Stimulated activated CD8-positive, alpha-beta memory T cell treated with anti-CD3 and anti-CD28 coated beads, Interleukin-4, amount 100 ng/mL, for 4 hours (primary cell): Measurements from ENCODE around the gene FGB.
"Not testable (repeated sequence)": the region's sequence is repeated elsewhere in the genome, so short reads cannot be mapped to it uniquely, and the experiment has no call there.

Experiments used
- DNase-seq, 2 donors: peaks; one replicate each; pipeline ENCODE4 v3.0.0-alpha.2; 2020; ENCODE audit warnings: low read depth in 2 of 2, low spot score in 1 of 2

Gene FGB

DNA sequence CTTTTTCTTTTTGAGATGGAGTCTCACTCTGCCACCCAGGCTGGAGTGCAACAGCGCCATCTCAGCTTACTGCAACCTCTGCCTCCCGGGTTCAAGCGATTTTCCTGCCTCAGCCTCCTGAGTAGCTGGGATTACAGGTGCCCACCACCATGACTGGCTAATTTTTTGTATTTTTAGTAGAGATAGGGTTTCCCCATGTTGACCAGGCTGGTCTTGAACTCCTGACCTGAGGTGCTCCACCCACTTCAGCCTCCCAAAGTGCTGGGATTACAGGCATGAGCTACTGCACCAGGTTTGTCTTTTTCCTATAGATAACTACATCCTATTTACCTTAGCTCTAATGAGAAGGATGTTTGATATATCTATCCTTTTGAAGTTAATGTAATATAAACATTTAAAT, 31.5 kb downstream of the FGB start:
- DNase-seq: not testable (repeated sequence)

DNA sequence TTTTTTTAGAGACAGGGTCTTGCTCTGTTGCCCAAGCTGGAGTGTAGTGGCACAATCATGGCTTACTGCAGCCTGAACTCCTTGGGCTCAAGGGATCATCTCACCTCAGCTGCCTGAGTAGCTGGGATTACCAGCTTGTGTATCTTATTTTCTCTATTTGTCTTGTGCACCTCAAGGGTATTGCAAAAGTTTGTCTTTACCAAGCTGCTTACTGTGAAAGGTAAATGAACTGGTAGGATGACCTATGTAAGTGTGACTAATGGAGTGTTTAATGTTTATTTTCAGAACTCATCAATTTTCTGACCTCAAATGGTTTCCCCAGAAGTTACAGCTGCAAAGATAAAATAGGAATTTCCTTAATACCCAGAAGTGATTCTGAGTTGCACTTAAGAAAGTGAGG, 33.0 kb downstream of the FGB start:
- no peak for DNase-seq

DNA sequence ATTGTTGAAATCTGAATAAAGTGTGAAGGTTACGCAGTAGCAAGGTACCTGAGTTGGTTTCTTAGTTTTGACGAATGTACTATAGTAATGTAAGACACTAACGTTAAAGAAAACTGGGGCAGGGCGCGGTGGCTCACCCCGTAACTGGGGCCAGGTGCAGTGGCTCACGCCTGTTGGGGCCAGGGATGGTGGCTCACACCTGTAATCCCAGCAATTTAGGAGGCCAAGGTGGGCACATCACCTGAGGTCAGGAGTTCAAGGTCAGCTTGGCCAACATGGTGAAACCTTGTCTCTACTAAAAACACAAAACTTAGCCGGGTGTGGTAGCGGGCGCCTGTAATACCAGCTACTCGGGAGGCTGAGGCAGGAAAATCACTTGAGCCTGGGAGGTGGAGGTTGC, 34.5 kb downstream of the FGB start:
- DNase-seq: not testable (repeated sequence)

GRCh38 chr4:154597798-154598774, 35.3 kb downstream of the FGB start:
- DNase-seq: no peak

DNA sequence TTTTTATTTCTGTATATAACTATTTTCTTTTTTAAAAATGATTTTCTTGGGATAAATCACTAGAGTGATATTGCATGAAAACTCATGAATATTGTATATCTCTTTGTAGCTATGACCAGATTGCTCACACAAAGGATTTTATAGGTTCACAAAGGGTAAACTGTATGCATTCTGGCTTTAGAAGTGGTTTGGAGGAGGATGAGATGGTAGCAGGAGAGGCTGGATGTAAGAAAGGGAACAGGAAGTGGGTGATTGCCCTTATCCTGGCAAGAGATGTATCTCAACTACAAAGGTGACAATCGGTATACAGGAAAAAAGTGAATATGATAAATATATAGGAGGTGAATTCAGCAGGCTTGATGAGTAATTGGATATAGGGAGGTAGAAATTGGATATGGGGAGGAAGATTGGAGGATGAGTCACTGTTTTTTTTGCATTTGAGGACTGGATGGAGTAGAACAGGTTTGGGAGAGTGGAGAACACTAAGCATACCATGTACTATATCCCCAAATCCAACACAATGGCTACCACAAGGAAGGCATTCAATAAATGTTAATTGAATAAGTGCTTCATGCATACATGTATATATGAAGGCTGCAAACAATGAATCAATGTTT, 39.7 kb downstream of the FGB start:
- no peak for DNase-seq

DNA sequence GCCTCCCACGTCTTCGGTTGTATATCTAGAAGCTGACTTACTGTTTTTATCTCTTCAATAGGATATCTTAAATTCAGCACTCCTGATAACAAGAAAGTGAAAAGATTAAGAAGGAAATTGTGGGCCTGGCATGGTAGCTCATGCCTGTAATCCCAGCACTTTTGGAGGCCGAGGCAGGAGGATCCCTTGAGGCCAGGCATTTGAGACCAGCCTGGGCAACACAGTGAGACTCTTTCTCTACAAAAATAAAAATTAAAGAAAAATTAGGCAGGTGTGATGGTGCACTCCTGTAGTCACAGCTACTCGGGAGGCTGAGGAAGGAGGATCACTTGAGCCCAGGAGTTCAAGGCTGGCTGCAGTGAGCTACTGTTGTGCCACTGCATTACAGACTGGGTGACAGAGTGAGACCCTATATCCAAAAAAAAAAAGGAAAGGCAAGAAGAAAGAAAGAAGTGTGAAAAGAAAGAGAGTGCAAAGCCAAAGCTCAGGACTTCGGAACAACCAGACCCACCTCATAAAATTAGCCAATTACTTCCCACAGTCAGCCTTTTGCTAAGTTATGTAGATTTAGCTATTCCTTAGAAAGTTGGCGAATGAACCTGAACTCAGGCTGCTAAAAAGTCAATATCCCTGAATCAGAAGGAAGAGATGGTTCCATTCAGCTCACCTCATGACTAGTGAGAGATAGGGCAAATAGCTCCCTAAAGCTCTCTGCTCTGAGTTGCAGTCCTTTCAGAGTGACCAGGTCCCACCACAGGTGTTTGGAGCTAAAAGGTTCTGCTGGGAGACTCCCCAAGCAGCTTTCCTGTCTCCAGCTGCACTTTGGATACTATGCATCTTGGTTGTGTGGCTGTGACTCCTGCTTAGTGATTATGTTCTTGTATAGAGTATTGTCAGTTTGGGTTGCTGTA, 40.5 kb downstream of the FGB start:
- no peak for DNase-seq

DNA sequence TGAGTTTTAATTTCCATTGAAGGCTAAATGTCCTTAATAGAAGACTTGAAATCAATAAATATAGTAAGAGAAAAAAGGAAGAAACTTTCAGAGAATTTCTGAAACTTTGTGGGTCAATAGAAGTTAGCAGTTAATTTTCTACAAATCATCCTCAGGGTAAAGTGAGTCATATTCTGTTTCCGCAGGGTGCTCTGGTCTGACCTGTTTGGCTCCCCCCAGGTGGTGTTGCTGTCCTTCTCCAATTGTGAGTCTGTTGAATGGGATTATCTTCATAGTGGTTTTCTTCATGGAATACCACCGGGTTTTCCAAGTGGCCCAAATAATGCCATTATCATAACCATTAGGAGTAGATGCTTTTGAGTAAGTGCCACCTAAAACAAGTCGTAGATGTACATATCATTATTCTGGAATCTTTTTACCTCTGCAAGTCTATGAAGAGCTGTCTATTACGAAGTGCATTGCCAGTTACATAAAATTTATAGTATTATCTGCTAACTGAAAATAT, 41.9 kb downstream of the FGB start:
- no peak for DNase-seq

GRCh38 chr4:154606728-154607723, 44.2 kb downstream of the FGB start:
- no peak for DNase-seq

GRCh38 chr4:154608361-154609252, 45.8 kb downstream of the FGB start:
- DNase-seq: no peak

DNA sequence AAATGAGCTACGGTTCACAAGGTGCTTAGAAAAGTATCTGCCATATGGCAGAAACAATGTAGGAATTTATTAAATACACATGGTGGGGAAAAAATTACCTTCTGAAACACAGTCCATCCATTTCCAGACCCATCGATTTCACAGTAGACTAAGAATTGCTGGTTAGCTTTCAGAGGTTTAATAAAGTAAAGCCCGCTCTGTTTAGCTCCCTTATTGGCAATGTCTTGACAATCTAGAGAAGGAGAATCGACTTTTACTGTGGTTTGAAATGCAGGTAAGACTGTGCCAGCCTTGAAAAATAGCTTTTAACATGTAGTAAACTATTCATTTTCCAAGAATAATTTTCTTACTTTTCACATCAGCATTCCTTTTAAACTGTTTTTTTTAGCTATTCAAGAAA, 46.7 kb downstream of the FGB start:
- DNase-seq: no peak

DNA sequence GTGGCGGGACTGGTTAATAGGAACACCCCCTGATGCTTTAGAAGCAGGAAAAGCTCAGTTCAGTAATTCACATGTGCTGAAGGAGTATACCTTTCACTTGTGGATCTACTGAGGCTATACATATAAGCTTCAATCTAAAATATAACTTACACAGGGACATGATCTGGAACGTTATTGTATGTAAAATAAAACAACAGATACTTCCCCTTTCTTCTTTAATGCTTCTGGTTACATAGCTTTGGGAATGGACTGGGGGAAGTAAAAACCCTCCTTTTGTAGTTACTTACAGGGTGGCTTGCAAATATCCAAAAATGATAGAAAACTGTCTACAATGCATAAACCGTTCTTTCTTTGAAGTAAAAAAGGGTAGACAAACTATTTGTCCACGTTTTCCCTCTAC, 47.8 kb downstream of the FGB start:
- DNase-seq: no peak

- no peak for DNase-seq
Measured at GRCh38 chr4:154611833-154612232, 49.0 kb downstream of the FGB start.

- no peak for DNase-seq
Measured at GRCh38 chr4:154612472-154613414, 49.9 kb downstream of the FGB start, which contains the start of gene FGG. Gene FGG (minus strand): TSS chr4:154612656. CDS start chr4:154612609, 47 bp downstream.

- no peak for DNase-seq
Measured at GRCh38 chr4:154614306-154614705, 51.5 kb downstream of the FGB start.

DNA sequence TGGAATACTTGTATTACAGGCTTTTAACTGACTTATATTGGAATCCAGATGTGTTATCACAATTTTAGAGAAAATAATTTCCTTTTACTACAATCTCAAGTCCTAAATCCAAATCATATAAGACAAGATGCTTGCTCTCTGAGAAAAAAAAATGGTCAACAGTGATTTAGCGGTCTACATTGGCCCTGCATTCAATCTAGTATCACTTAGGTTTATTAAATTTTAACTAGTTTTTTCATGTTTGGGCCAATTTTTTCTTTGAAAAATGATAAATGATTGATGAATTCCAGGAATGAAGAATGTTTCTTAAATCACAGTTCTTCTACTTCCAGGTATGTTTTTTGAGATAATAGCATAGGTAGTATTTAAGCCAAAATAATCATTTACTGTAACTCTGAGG, 52.4 kb downstream of the FGB start:
- no peak for DNase-seq

- DNase-seq: no peak
Measured at GRCh38 chr4:154616287-154616686, 53.5 kb downstream of the FGB start.

- DNase-seq: no peak
Measured at GRCh38 chr4:154616731-154617130, 53.9 kb downstream of the FGB start.

DNA sequence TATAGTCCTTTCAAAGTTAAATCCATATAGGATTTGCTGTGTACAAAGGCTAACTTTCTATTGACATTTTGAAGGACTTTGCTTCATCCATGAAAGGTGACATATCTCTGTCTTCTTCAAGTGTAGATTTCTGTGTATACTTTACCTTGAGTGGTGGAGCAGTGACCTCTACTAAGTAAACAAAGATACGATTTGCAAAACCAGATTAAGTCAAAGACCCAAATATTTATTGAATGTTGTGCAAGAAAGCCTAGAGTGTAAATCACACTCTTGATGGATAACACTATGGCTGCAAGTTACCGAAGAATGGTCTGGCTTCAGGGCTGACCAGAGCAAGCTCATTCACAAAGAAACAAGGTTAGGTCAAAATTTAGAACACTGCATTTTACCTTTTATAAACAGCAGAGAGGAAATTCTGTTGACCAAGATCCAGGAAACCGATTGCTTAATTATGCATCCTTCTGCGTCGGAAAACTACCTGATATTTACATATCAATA, 55.1 kb downstream of the FGB start:
- DNase-seq: no peak
